ENCODE data around the gene ZNF195.
"Not testable (repeated sequence)": the region's sequence is repeated elsewhere in the genome, so short reads cannot be mapped to it uniquely, and the experiment has no call there.

Gene ZNF195

GRCh38 chr11:3346587-3346986 is 32.4 kb downstream of the ZNF195 start:
- DNase-seq = no peak

GRCh38 chr11:3345736-3346135 is 33.2 kb downstream of the ZNF195 start:
- DNase-seq = peak in 1 of 3 donors; percentile 20

GRCh38 chr11:3344327-3345174 is 34.4 kb downstream of the ZNF195 start:
- no peak for DNase-seq

GRCh38 chr11:3342709-3343108 is 36.2 kb downstream of the ZNF195 start:
- DNase-seq = no peak

GRCh38 chr11:3341298-3341697 is 37.6 kb downstream of the ZNF195 start:
- peak; percentile 61 to 82 (median 71) for DNase-seq

- DNase-seq = peak; percentile 7 to 18 (median 10)
These were observed 38.9 kb downstream of the ZNF195 start for GRCh38 chr11:3340025-3340424.

GRCh38 chr11:3339340-3339624 is 39.7 kb downstream of the ZNF195 start:
- no peak for DNase-seq

GRCh38 chr11:3338569-3339339 is 40.2 kb downstream of the ZNF195 start:
- DNase-seq = no peak

- not testable (repeated sequence) for DNase-seq
These were observed 42.5 kb downstream of the ZNF195 start for GRCh38 chr11:3336420-3336819.

GRCh38 chr11:3333157-3333556 is 45.8 kb downstream of the ZNF195 start:
- DNase-seq = not testable (repeated sequence)

GRCh38 chr11:3331078-3331477 is 47.9 kb downstream of the ZNF195 start:
- DNase-seq = not testable (repeated sequence)

GRCh38 chr11:3330064-3330463 is 48.9 kb downstream of the ZNF195 start:
- DNase-seq = not testable (repeated sequence)

- DNase-seq = not testable (repeated sequence)
These were observed 50.4 kb downstream of the ZNF195 start for GRCh38 chr11:3328503-3328902.

GRCh38 chr11:3326450-3326849 is 52.5 kb downstream of the ZNF195 start:
- not testable (repeated sequence) for DNase-seq

GRCh38 chr11:3324724-3325123 is 54.2 kb downstream of the ZNF195 start:
- not testable (repeated sequence) for DNase-seq
